ENCODE results near the gene NANS. TPM values are rescaled to one million over a fixed set of nuclear protein-coding genes. Genes with fewer than 3 reads are reported as not detected.
"Not testable (repeated sequence)": the region's sequence is repeated elsewhere in the genome, so short reads cannot be mapped to it uniquely, and the experiment has no call there.

The NANS gene
- polyA plus RNA-seq, 3 donors = 41.3 to 109 (median 95.9) TPM

- Mint-ChIP-seq H3K36me3 (peaks cover 67 to 83% of the 10 kb centered on the region in 2 donors), H3K4me1 (peaks cover 23% of the 10 kb centered on the region), H3K4me3 (peak overlapping the region; percentile 39 to 50), H3K27me3 (ENCODE audit: low read depth in 3 of 3) (peaks cover 0 to 2% (median 0%) of the 10 kb centered on the region in 3 donors), H3K27ac (peak overlapping the region in 1 of 7 donors; percentile 7), H3K9me3 (peaks cover 0 to 3% (median 0%) of the 10 kb centered on the region in 7 donors)
- Histone ChIP-seq H3K79me2 (ENCODE audit: insufficient read depth, low read length) (no peaks in the 10 kb centered on the region), H3K27ac (ENCODE audit: low read depth in 1 of 2, low read length in 2 of 2) (no peak overlapping the region), H4K20me1 (ENCODE audit: insufficient read depth, low read length) (peaks cover 28% of the 10 kb centered on the region), H3K9ac (ENCODE audit: insufficient read depth, low read length, poor library complexity, severe bottlenecking) (no peak overlapping the region), H3K4me2 (replicated peaks; ENCODE audit: extremely low read depth, low read length, poor library complexity, severe bottlenecking) (peak overlapping the region; percentile 60), H3K4me3 (replicated peaks in 1 of 3; ENCODE audit: low read depth in 2 of 3, low read length in 3 of 3) (peak overlapping the region in 1 of 3 experiments; percentile 49), H3K36me3 (replicated peaks in 1 of 2; ENCODE audit: control insufficient read depth in 1 of 2, insufficient read depth in 2 of 2, low read length in 2 of 2) (peaks cover 72 to 76% of the 10 kb centered on the region in 2 donors), H2AFZ (ENCODE audit: insufficient read depth, low read depth, low read length, poor library complexity, severe bottlenecking) (peak overlapping the region; percentile 27), H3K9me3 (replicated peaks in 1 of 2; ENCODE audit: control insufficient read depth in 1 of 2, insufficient read depth in 1 of 2, low read length in 2 of 2) (no peaks in the 10 kb centered on the region), H3K4me1 (ENCODE audit: control insufficient read depth in 1 of 2, insufficient read depth in 2 of 2, low read length in 2 of 2) (peaks cover 0 to 5% of the 10 kb centered on the region in 2 donors), H3K27me3 (ENCODE audit: control insufficient read depth in 2 of 2, insufficient read depth in 2 of 2, low read length in 2 of 2) (no peaks in the 10 kb centered on the region)
- TF ChIP-seq, protein P1, sequence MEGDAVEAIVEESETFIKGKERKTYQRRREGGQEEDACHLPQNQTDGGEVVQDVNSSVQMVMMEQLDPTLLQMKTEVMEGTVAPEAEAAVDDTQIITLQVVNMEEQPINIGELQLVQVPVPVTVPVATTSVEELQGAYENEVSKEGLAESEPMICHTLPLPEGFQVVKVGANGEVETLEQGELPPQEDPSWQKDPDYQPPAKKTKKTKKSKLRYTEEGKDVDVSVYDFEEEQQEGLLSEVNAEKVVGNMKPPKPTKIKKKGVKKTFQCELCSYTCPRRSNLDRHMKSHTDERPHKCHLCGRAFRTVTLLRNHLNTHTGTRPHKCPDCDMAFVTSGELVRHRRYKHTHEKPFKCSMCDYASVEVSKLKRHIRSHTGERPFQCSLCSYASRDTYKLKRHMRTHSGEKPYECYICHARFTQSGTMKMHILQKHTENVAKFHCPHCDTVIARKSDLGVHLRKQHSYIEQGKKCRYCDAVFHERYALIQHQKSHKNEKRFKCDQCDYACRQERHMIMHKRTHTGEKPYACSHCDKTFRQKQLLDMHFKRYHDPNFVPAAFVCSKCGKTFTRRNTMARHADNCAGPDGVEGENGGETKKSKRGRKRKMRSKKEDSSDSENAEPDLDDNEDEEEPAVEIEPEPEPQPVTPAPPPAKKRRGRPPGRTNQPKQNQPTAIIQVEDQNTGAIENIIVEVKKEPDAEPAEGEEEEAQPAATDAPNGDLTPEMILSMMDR (IDR thresholded peaks at IDR 0.05) = no peak
- intact Hi-C loops (cut with micrococcal nuclease) = no loop called here
- peak; percentile 23 to 42 (median 28) for DNase-seq
- 69% methylated on average over 84 of the region's 92 CpGs for WGBS (ENCODE audit: insufficient coverage)
Measured at GRCh38 chr9:98087420-98088354, 31.2 kb downstream of the NANS start.

DNA sequence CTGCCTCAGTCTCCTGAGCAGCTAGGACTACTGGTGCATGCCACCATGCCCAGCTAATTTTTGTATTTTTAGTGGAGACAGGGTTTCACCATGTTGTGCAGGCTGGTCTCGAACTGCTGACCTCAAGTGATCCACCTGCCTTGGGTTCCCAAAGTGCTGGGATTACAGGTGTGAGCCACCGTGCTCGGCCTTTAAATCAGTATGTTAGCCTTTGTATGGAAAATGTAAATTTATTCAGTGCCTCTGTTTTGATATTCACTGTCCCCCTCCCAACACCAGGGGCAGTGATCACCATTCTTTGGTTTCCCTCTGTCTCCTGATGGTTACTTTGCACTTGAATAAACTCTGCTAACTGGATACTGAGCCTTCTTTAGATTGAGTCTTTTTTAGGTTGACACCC, 34.1 kb downstream of the NANS start:
- H3K4me2 ChIP-seq (replicated peaks; ENCODE audit: extremely low read depth, low read length, poor library complexity, severe bottlenecking); H3K4me3 Mint-ChIP-seq; H3K27me3 Mint-ChIP-seq (ENCODE audit: low read depth in 3 of 3); H3K4me1 ChIP-seq (ENCODE audit: control insufficient read depth in 1 of 2, insufficient read depth in 2 of 2, low read length in 2 of 2); H3K4me3 ChIP-seq (replicated peaks in 1 of 3; ENCODE audit: low read depth in 2 of 3, low read length in 3 of 3); H3K9me3 ChIP-seq (replicated peaks in 1 of 2; ENCODE audit: control insufficient read depth in 1 of 2, insufficient read depth in 1 of 2, low read length in 2 of 2); H2AFZ ChIP-seq (ENCODE audit: insufficient read depth, low read depth, low read length, poor library complexity, severe bottlenecking); H3K27ac ChIP-seq (ENCODE audit: low read depth in 1 of 2, low read length in 2 of 2); intact Hi-C loops (cut with micrococcal nuclease); H3K79me2 ChIP-seq (ENCODE audit: insufficient read depth, low read length); H3K9me3 Mint-ChIP-seq; H3K9ac ChIP-seq (ENCODE audit: insufficient read depth, low read length, poor library complexity, severe bottlenecking); DNase-seq; H3K27me3 ChIP-seq (ENCODE audit: control insufficient read depth in 2 of 2, insufficient read depth in 2 of 2, low read length in 2 of 2): not testable (repeated sequence)
- peaks cover 12% of the 10 kb centered on the region for H4K20me1 ChIP-seq (ENCODE audit: insufficient read depth, low read length)
- Mint-ChIP-seq H3K36me3 (peaks cover 64 to 85% of the 10 kb centered on the region in 2 donors), H3K4me1 (peaks cover 20% of the 10 kb centered on the region), H3K27ac (peak overlapping the region in 2 of 7 donors; percentile 6 to 40)
- 100% methylated on average over 1 of the region's 3 CpGs for WGBS (ENCODE audit: insufficient coverage)
- peaks cover 63 to 72% of the 10 kb centered on the region in 2 donors for H3K36me3 ChIP-seq (replicated peaks in 1 of 2; ENCODE audit: control insufficient read depth in 1 of 2, insufficient read depth in 2 of 2, low read length in 2 of 2)

All from CD14-positive monocyte (primary cell).